Subcutaneous abdominal adipose tissue (tissue), 5 donors: ENCODE measurements around the gene DUOX1.

ENCODE experiments used
- H3K27ac ChIP-seq: one replicate; pipeline ENCODE4 v1.7.0; 2013; ENCODE audit warnings: low read depth, mild to moderate bottlenecking, inconsistent platforms, low read length, moderate library complexity
- H3K27me3 ChIP-seq, 5 donors: one replicate each; pipeline ENCODE4 v1.7.0; 2013; ENCODE audit warnings: low read length in 5 of 5, inconsistent platforms in 1 of 5; ENCODE audit not compliant: control insufficient read depth in 5 of 5, insufficient read depth in 4 of 5
- H3K36me3 ChIP-seq, 5 donors: one replicate each; pipeline ENCODE4 v1.7.0; 2013; ENCODE audit warnings: low read length in 5 of 5; ENCODE audit not compliant: control insufficient read depth in 5 of 5, insufficient read depth in 5 of 5
- H3K4me1 ChIP-seq, 5 donors: one replicate each; pipeline ENCODE4 v1.7.0; 2013; ENCODE audit warnings: low read length in 5 of 5, mild to moderate bottlenecking in 3 of 5, moderate library complexity in 1 of 5; ENCODE audit not compliant: control insufficient read depth in 5 of 5, insufficient read depth in 5 of 5
- H3K4me3 ChIP-seq, 5 donors: one replicate each; pipeline ENCODE4 v1.7.0; 2013; ENCODE audit warnings: low read length in 5 of 5, low read depth in 1 of 5
- H3K9ac ChIP-seq, 5 donors: one replicate each; pipeline ENCODE4 v1.7.0; 2013; ENCODE audit warnings: low read length in 5 of 5, mild to moderate bottlenecking in 4 of 5, moderate library complexity in 3 of 5
- H3K9me3 ChIP-seq, 5 donors: one replicate each; pipeline ENCODE4 v1.7.0; 2013; ENCODE audit warnings: low read length in 5 of 5; ENCODE audit not compliant: control insufficient read depth in 5 of 5
- donor health status: healthy.
- donor health status: healthy.
- donor health status: healthy.
- donor health status: healthy.
- donor health status: healthy.

Gene DUOX1

DNA sequence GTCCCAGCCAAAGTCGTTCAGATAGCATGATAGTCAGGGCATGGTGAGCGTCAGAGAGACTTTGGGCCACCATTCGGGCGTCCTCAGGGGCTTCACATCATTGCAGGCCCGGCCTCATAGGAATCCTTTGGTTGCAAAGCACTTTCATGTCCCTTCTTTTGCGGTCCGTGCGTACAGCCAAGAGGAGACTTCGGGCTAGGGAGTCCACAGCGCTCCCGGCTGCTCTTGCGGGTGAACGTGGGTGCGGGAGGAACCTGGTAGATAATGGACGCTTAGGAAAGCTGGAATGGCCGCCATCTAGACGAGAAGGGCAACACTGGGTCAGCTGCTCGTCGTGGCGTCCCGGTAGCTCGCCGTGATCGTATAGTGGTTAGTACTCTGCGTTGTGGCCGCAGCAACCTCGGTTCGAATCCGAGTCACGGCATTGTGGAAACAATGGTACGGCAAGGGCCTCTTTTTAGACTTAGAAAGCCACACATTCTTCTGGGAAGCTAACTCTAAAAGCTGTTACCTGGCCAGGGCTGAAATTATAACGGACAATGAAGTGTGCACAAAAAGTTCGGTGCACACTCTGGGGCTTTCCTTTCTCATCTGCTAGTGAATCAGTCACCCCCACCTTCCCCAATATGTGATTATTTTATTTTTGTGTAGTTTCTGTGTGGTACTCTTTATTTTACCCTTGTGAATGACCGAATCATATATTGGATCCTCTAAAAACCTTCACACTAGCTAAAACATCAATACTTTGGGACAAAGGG, 71.2 kb downstream of the DUOX1 start:
- Histone ChIP-seq H3K9me3 (no peaks in the 10 kb centered on the region), H3K4me3 (peak overlapping the region; percentile 58 to 97 (median 95)), H3K4me1 (peaks cover 0 to 32% (median 19%) of the 10 kb centered on the region in 5 donors), H3K27ac (peak overlapping the region; percentile 90), H3K9ac (peak overlapping the region; percentile 69 to 89 (median 75)), H3K36me3 (no peaks in the 10 kb centered on the region), H3K27me3 (no peaks in the 10 kb centered on the region)

DNA sequence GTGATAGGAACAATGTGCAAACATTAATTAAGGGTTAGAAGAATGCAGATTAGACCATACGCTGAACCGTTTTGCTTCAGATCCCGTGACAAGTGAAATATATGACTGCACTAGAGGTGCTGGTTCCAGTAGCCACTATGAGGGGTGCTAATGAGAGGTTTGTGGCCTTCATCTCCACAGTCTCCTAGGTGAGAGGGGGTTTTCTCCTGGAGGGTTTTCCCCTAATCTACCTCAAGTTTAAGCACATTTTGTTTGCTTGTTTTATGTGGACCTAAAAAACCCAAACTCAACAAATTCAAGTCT, 71.7 kb downstream of the DUOX1 start:
- peaks cover 0 to 32% (median 19%) of the 10 kb centered on the region in 5 donors for H3K4me1 ChIP-seq
- no peak overlapping the region for H3K9ac ChIP-seq
- peak overlapping the region; percentile 90 for H3K27ac ChIP-seq
- H3K9me3 ChIP-seq = no peaks in the 10 kb centered on the region
- H3K27me3 ChIP-seq = no peaks in the 10 kb centered on the region
- H3K36me3 ChIP-seq = no peaks in the 10 kb centered on the region
- H3K4me3 ChIP-seq = peak overlapping the region in 4 of 5 donors; percentile 93 to 97 (median 96)

DNA sequence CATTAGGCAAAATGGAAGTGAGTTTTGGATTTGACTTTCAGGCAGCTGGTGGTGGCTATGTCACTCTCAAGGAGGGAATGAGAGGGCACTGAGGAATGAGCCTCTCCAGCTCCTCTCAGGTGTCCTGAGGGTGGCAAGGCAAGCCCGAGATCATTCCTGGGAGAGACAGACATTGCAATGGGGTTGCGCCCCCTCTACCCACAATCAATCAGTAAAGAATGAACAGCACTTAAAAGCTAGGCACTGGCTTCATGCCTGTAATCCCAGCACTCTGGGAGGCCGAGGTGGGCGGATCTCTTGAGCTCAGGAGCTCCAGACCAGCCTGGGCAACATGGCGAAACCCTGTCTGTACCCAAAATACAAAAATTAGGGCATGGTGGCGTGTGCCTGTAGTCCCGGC, 72.1 kb downstream of the DUOX1 start:
- no peaks in the 10 kb centered on the region for H3K36me3 ChIP-seq
- H3K9ac ChIP-seq = no peak overlapping the region
- peak overlapping the region; percentile 90 for H3K27ac ChIP-seq
- H3K9me3 ChIP-seq = no peaks in the 10 kb centered on the region
- H3K4me1 ChIP-seq = peaks cover 0 to 32% (median 19%) of the 10 kb centered on the region in 5 donors
- H3K4me3 ChIP-seq = peak overlapping the region in 1 of 5 donors; percentile 93
- H3K27me3 ChIP-seq = no peaks in the 10 kb centered on the region

- H3K9me3 ChIP-seq = no peaks in the 10 kb centered on the region
- H3K36me3 ChIP-seq = no peaks in the 10 kb centered on the region
- no peak overlapping the region for H3K9ac ChIP-seq
- no peak overlapping the region for H3K27ac ChIP-seq
- no peaks in the 10 kb centered on the region for H3K27me3 ChIP-seq
- H3K4me1 ChIP-seq = peaks cover 0 to 32% (median 19%) of the 10 kb centered on the region in 5 donors
- H3K4me3 ChIP-seq = no peak overlapping the region
Measured at GRCh38 chr15:45203182-45203581, 73.4 kb downstream of the DUOX1 start.

- Histone ChIP-seq H3K9me3 (no peaks in the 10 kb centered on the region), H3K9ac (no peak overlapping the region), H3K27ac (no peak overlapping the region), H3K4me1 (peaks cover 0 to 24% (median 10%) of the 10 kb centered on the region in 5 donors), H3K36me3 (no peaks in the 10 kb centered on the region), H3K4me3 (no peak overlapping the region), H3K27me3 (no peaks in the 10 kb centered on the region)
Measured at GRCh38 chr15:45205192-45205591, 75.4 kb downstream of the DUOX1 start.

GRCh38 chr15:45212493-45212892, 82.7 kb downstream of the DUOX1 start:
- H3K27ac ChIP-seq = no peak overlapping the region
- no peak overlapping the region for H3K4me3 ChIP-seq
- no peaks in the 10 kb centered on the region for H3K36me3 ChIP-seq
- H3K27me3 ChIP-seq = no peaks in the 10 kb centered on the region
- no peak overlapping the region for H3K9ac ChIP-seq
- no peaks in the 10 kb centered on the region for H3K9me3 ChIP-seq
- no peaks in the 10 kb centered on the region for H3K4me1 ChIP-seq
